Fibroblast of lung (primary cell): ENCODE results near the gene ST6GALNAC3. TPM values are rescaled to one million over a fixed set of nuclear protein-coding genes. Genes with fewer than 3 reads are reported as not detected.
A peak's percentile ranks its signal among the peaks of the same experiment; 100 is the strongest.

Experiments used
- DNase-seq, 2 donors: peaks; one replicate each; pipeline versions ENCODE4 v3.0.0 to v3.0.0-alpha.2; 2010; ENCODE audit warnings: low read depth in 2 of 2
- H2AFZ ChIP-seq: 2 replicates; pipeline ENCODE4 v1.5.1; 2012; ENCODE audit warnings: low read length, control low read depth, inconsistent platforms
- H3K27ac ChIP-seq: 2 replicates; pipeline ENCODE4 v1.5.1; 2011; ENCODE audit warnings: low read length, control low read depth; ENCODE audit not compliant: insufficient read depth
- H3K27me3 ChIP-seq: 2 replicates; pipeline ENCODE4 v1.5.1; 2011; ENCODE audit warnings: mild to moderate bottlenecking, low read length; ENCODE audit not compliant: control insufficient read depth, insufficient read depth
- H3K36me3 ChIP-seq: 2 replicates; pipeline ENCODE4 v1.5.1; 2011; ENCODE audit warnings: low read length; ENCODE audit not compliant: control insufficient read depth, insufficient read depth
- H3K4me1 ChIP-seq: 2 replicates; pipeline ENCODE4 v1.5.1; 2011; ENCODE audit warnings: low read length; ENCODE audit not compliant: control insufficient read depth, insufficient read depth; ENCODE audit errors: extremely low read depth
- H3K4me2 ChIP-seq: 2 replicates; pipeline ENCODE4 v1.5.1; 2011; ENCODE audit warnings: low read length, control low read depth; ENCODE audit not compliant: insufficient read depth; ENCODE audit errors: extremely low read depth
- H3K4me3 ChIP-seq, 4 experiments: fragments of 200-600 bp in 1 of 4; sonication (generic) in 1 of 4; replicated peaks in 1 of 4; 2 replicates each; pipeline ENCODE4 v1.5.1; 2011 to 2016; ENCODE audit warnings: low read length in 4 of 4, low read depth in 3 of 4, mild to moderate bottlenecking in 3 of 4, control low read depth in 2 of 4, inconsistent platforms in 1 of 4, mixed read lengths in 1 of 4; ENCODE audit not compliant: insufficient read depth in 1 of 4; ENCODE audit errors: control extremely low read depth in 1 of 4
- H3K79me2 ChIP-seq: 2 replicates; pipeline ENCODE4 v1.5.1; 2012; ENCODE audit warnings: mild to moderate bottlenecking, low read length, inconsistent platforms; ENCODE audit not compliant: control insufficient read depth, insufficient read depth
- H3K9ac ChIP-seq: 2 replicates; pipeline ENCODE4 v1.5.1; 2011; ENCODE audit warnings: mild to moderate bottlenecking, low read length, control low read depth; ENCODE audit not compliant: insufficient read depth
- H3K9me3 ChIP-seq: 2 replicates; pipeline ENCODE4 v1.5.1; 2012; ENCODE audit warnings: low read depth, low read length; ENCODE audit not compliant: control insufficient read depth, insufficient read depth
- H4K20me1 ChIP-seq: 2 replicates; pipeline ENCODE4 v1.5.1; 2011; ENCODE audit warnings: low read length; ENCODE audit not compliant: control insufficient read depth, insufficient read depth; ENCODE audit errors: extremely low read depth
- EZH2 ChIP-seq: IDR thresholded peaks from 2 replicates; pipeline ENCODE4 v1.5.1; 2012; ENCODE audit warnings: low read length, control low read depth, mild to moderate bottlenecking; ENCODE audit errors: missing control alignments
- polyA plus RNA-seq, 2 donors: library from polyadenylated mRNA; depleted of rRNA in 1 of 2; stranded (reverse) in 1 of 2; unstranded in 1 of 2; fragments of >200 nt; gene quantifications; 2 replicates each; pipeline ENCODE4 v1.2.1, GENCODE V29; 2011 to 2012; ENCODE audit warnings: missing spikeins in 1 of 2
- total RNA-seq: library from RNA; depleted of rRNA; stranded (reverse); fragments of >200 nt; gene quantifications from 2 replicates; pipeline ENCODE4 v1.2.1, GENCODE V29; 2014
- TF ChIP-seq, protein P1 (sequence below), 2 donors: IDR thresholded peaks in 1 of 2; conservative IDR thresholded peaks in 1 of 2; 1 replicate in 1 of 2; 2 replicates in 1 of 2; pipeline ENCODE4 v1.5.1; 2011 to 2012; ENCODE audit warnings: low read length in 2 of 2, control low read depth in 1 of 2, inconsistent platforms in 1 of 2, low read depth in 1 of 2, mild to moderate bottlenecking in 1 of 2

The ST6GALNAC3 gene
- total and polyA plus RNA-seq, 2 donors (not counting 1 experiment from before 2014, with no cell fraction given) = 0.34 to 0.66 TPM

DNA sequence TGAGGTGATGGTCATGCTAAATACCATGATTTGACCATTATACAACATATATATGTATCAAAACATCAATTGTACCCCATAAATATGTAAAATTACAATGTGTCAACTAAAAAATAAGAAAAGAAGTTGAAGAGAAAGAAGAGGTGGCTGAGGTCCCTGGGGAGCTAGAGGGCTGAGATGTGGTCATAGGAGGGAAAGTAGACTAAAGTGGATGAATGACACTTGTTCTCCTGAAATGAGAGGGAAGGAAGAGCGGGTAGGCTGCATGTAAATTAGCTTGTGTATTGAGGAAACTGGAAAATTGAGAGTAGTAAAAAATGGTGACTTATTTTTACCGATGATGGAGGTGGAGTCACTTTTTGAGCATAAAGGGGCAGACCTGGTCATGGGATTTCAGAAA is 117.0 kb downstream of the ST6GALNAC3 start:
- H3K36me3 ChIP-seq = no peaks in the 10 kb centered on the region
- no peak overlapping the region for H2AFZ ChIP-seq
- no peak overlapping the region for H3K4me2 ChIP-seq
- H3K9ac ChIP-seq = no peak overlapping the region
- TF ChIP-seq, protein P1, sequence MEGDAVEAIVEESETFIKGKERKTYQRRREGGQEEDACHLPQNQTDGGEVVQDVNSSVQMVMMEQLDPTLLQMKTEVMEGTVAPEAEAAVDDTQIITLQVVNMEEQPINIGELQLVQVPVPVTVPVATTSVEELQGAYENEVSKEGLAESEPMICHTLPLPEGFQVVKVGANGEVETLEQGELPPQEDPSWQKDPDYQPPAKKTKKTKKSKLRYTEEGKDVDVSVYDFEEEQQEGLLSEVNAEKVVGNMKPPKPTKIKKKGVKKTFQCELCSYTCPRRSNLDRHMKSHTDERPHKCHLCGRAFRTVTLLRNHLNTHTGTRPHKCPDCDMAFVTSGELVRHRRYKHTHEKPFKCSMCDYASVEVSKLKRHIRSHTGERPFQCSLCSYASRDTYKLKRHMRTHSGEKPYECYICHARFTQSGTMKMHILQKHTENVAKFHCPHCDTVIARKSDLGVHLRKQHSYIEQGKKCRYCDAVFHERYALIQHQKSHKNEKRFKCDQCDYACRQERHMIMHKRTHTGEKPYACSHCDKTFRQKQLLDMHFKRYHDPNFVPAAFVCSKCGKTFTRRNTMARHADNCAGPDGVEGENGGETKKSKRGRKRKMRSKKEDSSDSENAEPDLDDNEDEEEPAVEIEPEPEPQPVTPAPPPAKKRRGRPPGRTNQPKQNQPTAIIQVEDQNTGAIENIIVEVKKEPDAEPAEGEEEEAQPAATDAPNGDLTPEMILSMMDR (conservative IDR thresholded peaks at IDR 0.05 in 1 of 2, IDR thresholded peaks at IDR 0.05 in 1 of 2; ENCODE audit: low read depth in 1 of 2, low read length in 2 of 2) = no peak
- TF ChIP-seq EZH2 = no peak
- DNase-seq = no peak
- no peaks in the 10 kb centered on the region for H4K20me1 ChIP-seq
- H3K27ac ChIP-seq = no peak overlapping the region
- no peak overlapping the region for H3K4me3 ChIP-seq
- no peaks in the 10 kb centered on the region for H3K27me3 ChIP-seq
- H3K79me2 ChIP-seq = no peaks in the 10 kb centered on the region
- no peaks in the 10 kb centered on the region for H3K4me1 ChIP-seq
- no peaks in the 10 kb centered on the region for H3K9me3 ChIP-seq

DNA sequence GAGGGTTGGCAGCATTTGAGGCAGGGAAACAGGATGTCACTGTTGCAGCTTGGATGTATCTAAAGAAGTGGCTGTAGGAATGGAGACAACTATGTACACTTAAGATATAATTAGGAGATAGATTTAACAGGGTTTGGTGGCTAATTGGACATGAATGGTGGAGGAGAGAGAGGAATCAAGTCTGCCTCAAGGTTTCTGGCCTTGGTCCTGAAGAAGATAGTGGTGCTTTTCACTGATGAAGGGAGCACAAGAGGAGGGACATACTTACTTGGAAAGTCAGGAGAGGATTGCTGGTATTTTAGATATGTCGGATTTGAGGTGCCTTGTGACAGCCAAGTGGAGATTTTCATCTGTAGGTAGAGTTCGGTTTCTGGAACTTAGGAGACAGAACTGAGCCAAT is 123.9 kb downstream of the ST6GALNAC3 start:
- Histone ChIP-seq H3K27ac (no peak overlapping the region), H3K36me3 (no peaks in the 10 kb centered on the region), H3K9ac (no peak overlapping the region), H3K4me1 (no peaks in the 10 kb centered on the region), H4K20me1 (no peaks in the 10 kb centered on the region), H3K27me3 (no peaks in the 10 kb centered on the region), H3K9me3 (no peaks in the 10 kb centered on the region), H3K4me3 (no peak overlapping the region), H3K4me2 (no peak overlapping the region), H3K79me2 (no peaks in the 10 kb centered on the region), H2AFZ (no peak overlapping the region)
- DNase-seq = peak; percentile 2
- TF ChIP-seq EZH2 = no peak
- TF ChIP-seq, protein P1 (conservative IDR thresholded peaks at IDR 0.05 in 1 of 2, IDR thresholded peaks at IDR 0.05 in 1 of 2; ENCODE audit: low read depth in 1 of 2, low read length in 2 of 2) = no peak

DNA sequence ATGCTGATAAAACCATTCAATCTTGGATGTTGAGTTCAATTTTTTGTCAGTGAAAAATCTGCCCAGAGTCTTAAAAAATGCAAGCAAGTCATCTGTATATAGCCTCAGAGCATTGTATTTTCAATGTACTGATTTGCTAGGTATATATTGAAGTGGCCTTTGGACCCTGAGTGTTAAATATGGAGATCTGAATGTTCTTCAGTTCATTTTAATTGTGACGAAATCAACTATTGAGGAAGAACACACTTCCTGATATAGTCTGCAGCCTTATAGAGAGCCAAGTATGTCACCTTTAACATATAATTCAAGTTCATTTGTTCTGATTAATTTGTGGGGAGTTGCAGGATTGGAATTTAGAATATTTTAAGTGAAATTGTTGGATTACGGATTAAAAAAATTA is 128.1 kb downstream of the ST6GALNAC3 start:
- no peaks in the 10 kb centered on the region for H3K27me3 ChIP-seq

More for the DNA sequence above, 128.1 kb downstream of the ST6GALNAC3 start:
- no peak overlapping the region for H2AFZ ChIP-seq
- no peak overlapping the region for H3K9ac ChIP-seq
- no peak overlapping the region for H3K27ac ChIP-seq
- H3K9me3 ChIP-seq = no peaks in the 10 kb centered on the region
- H4K20me1 ChIP-seq = no peaks in the 10 kb centered on the region
- TF ChIP-seq EZH2 = no peak
- TF ChIP-seq, protein P1 (conservative IDR thresholded peaks at IDR 0.05 in 1 of 2, IDR thresholded peaks at IDR 0.05 in 1 of 2; ENCODE audit: low read depth in 1 of 2, low read length in 2 of 2) = no peak
- H3K36me3 ChIP-seq = no peaks in the 10 kb centered on the region
- H3K4me1 ChIP-seq = no peaks in the 10 kb centered on the region
- no peak overlapping the region for H3K4me2 ChIP-seq
- H3K4me3 ChIP-seq = no peak overlapping the region
- H3K79me2 ChIP-seq = no peaks in the 10 kb centered on the region
- DNase-seq = no peak
